VCaP (cell line): Measurements from ENCODE around the gene HNRNPU.
A peak's percentile ranks its signal among the peaks of the same experiment; 100 is the strongest.

ENCODE experiments used
- H3K27ac ChIP-seq: fragments of 450-650 bp; 2 replicates; pipeline ENCODE4 v1.5.1; 2017
- CTCF ChIP-seq: fragments of 450-650 bp; conservative IDR thresholded peaks from 2 replicates; pipeline ENCODE4 v1.5.1; 2017; ENCODE audit warnings: mild to moderate bottlenecking, moderate library complexity

The HNRNPU gene

DNA sequence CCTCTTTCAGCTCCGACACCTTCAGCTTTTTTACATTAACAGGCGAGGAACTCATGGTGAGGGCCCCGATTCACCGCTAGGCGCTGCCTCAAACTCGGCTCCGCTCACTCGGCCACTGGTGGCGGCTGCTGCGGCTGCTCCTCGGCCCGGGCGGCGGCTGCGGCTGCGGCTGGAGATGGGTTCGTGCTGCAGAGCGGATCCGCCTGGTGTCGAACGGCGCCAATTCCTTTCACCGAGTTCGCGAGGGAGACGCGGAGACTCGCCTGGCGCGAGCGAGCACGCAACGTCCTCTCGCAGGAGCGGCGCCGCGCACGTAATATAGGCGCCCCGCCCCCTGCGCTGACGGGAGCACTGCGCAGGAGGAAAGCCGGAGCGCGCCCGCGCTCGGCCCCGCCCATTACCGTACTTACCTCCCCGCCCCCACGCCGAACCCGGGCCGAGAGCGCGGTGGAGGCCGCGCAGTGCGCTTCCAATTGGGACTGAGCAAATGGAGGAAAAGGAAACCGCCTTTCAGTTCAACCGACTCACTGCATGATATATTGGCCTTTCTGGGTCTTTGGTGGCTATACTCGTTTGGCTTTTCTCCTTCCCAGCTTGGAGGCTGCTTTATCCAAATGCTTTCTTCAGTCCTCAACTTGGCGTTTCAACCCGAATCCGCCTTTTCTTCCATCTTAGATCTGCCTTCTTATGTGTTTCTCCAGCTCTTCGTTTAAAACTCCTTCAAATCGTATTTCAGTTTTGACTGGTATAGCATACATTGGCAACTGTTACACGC, at the start of gene HNRNPU:
Gene HNRNPU (minus strand): TSS at position 291 of the 775 bp plus-strand sequence. CDS start 236 bp downstream, at position 55.
- H3K27ac ChIP-seq, result peak within 1 kb of the TSS; percentile 99
- TF ChIP-seq CTCF, result peak; percentile 37

GRCh38 chr1:244913806-244914205, 49.5 kb upstream of the HNRNPU start:
- TF ChIP-seq CTCF, result no peak
- no peak overlapping the region for H3K27ac ChIP-seq

- no peak overlapping the region for H3K27ac ChIP-seq
- TF ChIP-seq CTCF, result no peak
These were observed 39.8 kb upstream of the HNRNPU start for GRCh38 chr1:244904119-244904518.

DNA sequence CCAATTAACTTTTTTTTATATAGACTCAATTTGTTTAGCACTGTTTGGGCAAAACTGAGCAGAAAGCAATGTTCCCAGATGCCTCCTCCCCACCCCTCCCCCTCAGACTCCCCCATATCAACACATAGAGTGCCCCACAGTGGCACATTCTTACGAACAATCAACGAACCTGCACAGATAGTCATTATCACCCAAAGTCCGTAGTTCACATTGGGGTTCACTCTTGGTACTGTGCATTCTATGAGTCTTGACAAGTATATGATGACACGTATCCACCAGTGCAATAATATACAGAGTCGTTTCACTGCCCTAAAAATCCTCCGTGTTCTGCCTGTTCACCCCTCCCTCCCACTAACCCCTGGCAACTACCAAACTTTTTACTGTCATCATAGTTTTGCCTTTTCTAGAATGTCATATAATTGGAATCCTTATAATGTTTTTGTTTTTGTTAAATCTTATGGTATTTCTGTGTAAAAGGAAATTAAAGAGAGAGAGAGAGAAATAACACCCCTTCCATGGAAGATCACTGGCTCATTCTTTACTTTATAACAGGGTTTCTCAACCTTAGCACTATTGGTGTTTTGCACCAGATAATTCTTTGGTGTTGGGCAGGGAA, 37.2 kb upstream of the HNRNPU start:
- TF ChIP-seq CTCF, result no peak
- no peak overlapping the region for H3K27ac ChIP-seq

DNA sequence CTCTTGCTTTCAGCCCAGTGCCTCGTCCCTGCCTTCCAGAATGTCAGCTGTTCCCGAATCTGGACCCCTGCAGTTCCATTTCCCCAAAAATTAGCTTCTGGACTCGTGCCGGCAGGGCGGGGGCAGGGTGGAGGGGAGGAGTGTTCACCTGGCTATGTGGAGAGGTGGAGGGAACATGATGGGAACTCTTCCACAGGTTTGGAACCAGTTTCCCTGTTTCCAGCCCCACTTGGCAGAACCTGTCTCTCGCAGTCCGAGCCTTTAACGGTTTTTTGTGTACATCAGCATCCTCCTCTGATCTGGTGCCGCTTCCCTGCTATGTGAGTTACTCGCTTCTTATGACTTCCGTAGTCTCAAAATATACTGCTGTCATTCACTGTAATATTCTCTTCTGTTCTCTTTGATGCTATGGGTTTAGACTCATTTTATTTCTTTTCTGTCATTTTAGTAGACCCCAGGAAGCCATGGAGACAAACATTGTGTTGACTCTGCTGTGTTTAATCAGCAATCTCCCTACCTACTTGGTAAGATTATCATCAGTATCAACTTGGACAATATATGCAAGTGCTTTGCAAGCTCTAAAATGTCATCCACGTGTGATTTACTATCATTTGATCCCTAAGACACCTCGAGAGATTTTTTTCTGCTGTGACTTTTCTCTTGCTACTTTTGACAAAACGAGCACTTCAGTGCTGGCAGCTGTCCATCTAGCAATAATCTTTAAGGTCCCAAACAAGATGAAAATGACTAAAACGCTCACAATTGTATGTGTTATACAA, 33.3 kb upstream of the HNRNPU start:
- TF ChIP-seq CTCF, result no peak
- no peak overlapping the region for H3K27ac ChIP-seq

DNA sequence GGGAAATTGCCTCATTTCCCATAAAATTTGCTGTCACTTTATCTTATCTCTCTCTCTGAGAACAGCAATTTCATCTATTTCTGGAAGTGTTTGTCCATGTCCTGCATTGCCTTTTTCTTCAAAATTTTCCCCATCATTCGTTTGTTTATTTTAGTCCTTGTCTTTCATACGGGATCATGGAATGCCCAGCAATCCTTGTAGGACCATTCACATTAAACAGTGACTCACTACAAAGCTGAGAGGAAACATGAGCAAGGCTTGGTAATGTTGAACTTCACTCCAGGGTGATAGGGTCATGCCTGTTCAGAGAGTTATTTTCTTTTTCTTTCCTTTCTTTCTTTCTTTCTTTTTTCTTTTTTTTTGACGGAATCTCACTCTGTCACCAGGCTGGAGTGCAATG, 32.2 kb upstream of the HNRNPU start:
- no peak overlapping the region for H3K27ac ChIP-seq
- TF ChIP-seq CTCF, result no peak

DNA sequence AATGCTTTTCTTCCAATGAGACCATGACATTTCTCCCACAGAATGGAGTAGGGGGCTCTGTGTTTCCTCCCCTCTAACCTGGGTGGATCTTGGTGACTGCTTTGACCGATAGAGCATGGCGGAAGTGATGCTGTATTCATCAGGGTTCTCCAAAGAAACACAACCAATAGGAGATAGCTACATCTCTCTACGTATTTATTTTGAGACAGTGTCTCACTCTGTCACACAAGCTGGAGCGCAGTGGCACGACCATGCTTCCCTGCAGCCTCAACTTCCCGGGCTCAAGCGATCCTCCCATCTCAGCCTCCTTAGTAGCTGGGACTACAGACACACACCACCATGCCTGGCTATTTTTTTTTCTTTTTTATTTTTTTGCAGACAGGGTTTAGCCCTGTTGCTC, 29.5 kb upstream of the HNRNPU start:
- H3K27ac ChIP-seq, result no peak overlapping the region
- TF ChIP-seq CTCF, result no peak
